ENCODE results near the gene ZBTB7A.

The ZBTB7A gene

DNA sequence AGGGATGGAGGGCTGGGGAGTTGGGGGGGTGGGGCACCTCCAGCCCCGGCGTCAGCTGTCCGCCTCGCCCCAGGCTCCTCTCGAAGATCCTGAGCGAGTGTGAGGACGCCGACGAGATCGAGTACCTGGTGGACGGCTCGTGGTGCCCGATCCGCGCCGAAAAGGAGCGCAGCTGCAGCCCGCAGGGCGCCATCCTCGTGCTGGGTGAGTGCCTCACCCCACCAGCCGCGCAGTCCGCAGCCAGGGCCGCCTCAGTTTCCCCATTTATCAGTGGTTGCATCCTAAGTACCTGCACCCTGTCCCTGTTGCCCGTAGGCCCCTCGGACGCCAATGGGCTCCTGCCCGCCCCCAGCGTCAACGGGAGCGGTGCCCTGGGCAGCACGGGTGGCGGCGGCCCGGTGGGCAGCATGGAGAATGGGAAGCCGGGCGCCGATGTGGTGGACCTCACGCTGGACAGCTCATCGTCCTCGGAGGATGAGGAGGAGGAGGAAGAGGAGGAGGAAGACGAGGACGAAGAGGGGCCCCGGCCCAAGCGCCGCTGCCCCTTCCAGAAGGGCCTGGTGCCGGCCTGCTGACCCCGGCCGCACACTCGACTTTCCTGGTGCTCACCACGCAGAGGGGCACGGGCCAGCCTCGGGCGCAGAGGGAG lies 29.3 kb downstream of the ZBTB7A start:
- H3K36me3 ChIP-seq (ENCODE audit: insufficient read depth): no peaks in the 10 kb centered on the region
- no peaks in the 10 kb centered on the region for H3K4me1 ChIP-seq (ENCODE audit: low read depth, poor library complexity, severe bottlenecking)
- no peaks in the 10 kb centered on the region for H3K79me2 ChIP-seq (ENCODE audit: insufficient read depth, low read depth)
- no peak overlapping the region for H3K9ac ChIP-seq
- no peaks in the 10 kb centered on the region for H3K27me3 ChIP-seq (ENCODE audit: insufficient read depth, low read depth)
- no peaks in the 10 kb centered on the region for H4K20me1 ChIP-seq (ENCODE audit: insufficient read depth)
- H2AFZ ChIP-seq (ENCODE audit: low read depth): no peak overlapping the region
- TF ChIP-seq, protein P1, sequence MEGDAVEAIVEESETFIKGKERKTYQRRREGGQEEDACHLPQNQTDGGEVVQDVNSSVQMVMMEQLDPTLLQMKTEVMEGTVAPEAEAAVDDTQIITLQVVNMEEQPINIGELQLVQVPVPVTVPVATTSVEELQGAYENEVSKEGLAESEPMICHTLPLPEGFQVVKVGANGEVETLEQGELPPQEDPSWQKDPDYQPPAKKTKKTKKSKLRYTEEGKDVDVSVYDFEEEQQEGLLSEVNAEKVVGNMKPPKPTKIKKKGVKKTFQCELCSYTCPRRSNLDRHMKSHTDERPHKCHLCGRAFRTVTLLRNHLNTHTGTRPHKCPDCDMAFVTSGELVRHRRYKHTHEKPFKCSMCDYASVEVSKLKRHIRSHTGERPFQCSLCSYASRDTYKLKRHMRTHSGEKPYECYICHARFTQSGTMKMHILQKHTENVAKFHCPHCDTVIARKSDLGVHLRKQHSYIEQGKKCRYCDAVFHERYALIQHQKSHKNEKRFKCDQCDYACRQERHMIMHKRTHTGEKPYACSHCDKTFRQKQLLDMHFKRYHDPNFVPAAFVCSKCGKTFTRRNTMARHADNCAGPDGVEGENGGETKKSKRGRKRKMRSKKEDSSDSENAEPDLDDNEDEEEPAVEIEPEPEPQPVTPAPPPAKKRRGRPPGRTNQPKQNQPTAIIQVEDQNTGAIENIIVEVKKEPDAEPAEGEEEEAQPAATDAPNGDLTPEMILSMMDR (conservative IDR thresholded peaks at IDR 0.05; ENCODE audit: low read depth, low read length): no peak
- H3K4me3 ChIP-seq (IDR thresholded peaks at IDR 0.05; ENCODE audit: insufficient read depth, low read depth, low read length): no peak overlapping the region
- no peak overlapping the region for H3K4me2 ChIP-seq
- no peak overlapping the region for H3K27ac ChIP-seq

GRCh38 chr19:4036576-4037300 lies 30.0 kb downstream of the ZBTB7A start:
- H2AFZ ChIP-seq (ENCODE audit: low read depth): no peak overlapping the region
- no peak overlapping the region for H3K4me3 ChIP-seq (IDR thresholded peaks at IDR 0.05; ENCODE audit: insufficient read depth, low read depth, low read length)
- TF ChIP-seq, protein P1 (conservative IDR thresholded peaks at IDR 0.05; ENCODE audit: low read depth, low read length): no peak
- H3K4me1 ChIP-seq (ENCODE audit: low read depth, poor library complexity, severe bottlenecking): no peaks in the 10 kb centered on the region
- no peaks in the 10 kb centered on the region for H3K36me3 ChIP-seq (ENCODE audit: insufficient read depth)
- no peak overlapping the region for H3K9ac ChIP-seq
- H3K4me2 ChIP-seq: no peak overlapping the region
- no peak overlapping the region for H3K27ac ChIP-seq
- no peaks in the 10 kb centered on the region for H4K20me1 ChIP-seq (ENCODE audit: insufficient read depth)
- H3K27me3 ChIP-seq (ENCODE audit: insufficient read depth, low read depth): no peaks in the 10 kb centered on the region
- H3K79me2 ChIP-seq (ENCODE audit: insufficient read depth, low read depth): no peaks in the 10 kb centered on the region

DNA sequence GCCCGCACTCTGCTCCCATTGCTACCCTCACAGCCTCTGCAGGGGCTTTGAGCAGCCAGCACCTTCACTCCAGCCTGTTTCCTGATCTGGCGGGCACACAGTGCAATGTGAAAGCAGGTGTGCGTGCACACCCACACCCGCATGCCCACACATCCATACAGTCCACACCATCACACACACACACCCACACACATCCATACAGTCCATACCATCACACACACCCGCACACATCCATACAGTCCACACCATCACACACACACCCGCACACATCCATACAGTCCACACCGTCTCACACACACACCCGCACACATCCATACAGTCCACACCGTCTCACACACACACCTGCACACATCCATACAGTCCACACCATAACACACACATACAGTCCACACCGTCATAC lies 31.1 kb downstream of the ZBTB7A start:
- H3K27ac ChIP-seq: no peak overlapping the region
- no peaks in the 10 kb centered on the region for H3K79me2 ChIP-seq (ENCODE audit: insufficient read depth, low read depth)
- TF ChIP-seq, protein P1 (conservative IDR thresholded peaks at IDR 0.05; ENCODE audit: low read depth, low read length): no peak
- no peaks in the 10 kb centered on the region for H4K20me1 ChIP-seq (ENCODE audit: insufficient read depth)
- H3K4me1 ChIP-seq (ENCODE audit: low read depth, poor library complexity, severe bottlenecking): no peaks in the 10 kb centered on the region
- H3K9ac ChIP-seq: no peak overlapping the region
- H2AFZ ChIP-seq (ENCODE audit: low read depth): no peak overlapping the region
- no peaks in the 10 kb centered on the region for H3K27me3 ChIP-seq (ENCODE audit: insufficient read depth, low read depth)
- H3K4me3 ChIP-seq (IDR thresholded peaks at IDR 0.05; ENCODE audit: insufficient read depth, low read depth, low read length): no peak overlapping the region
- no peak overlapping the region for H3K4me2 ChIP-seq
- H3K36me3 ChIP-seq (ENCODE audit: insufficient read depth): no peaks in the 10 kb centered on the region

DNA sequence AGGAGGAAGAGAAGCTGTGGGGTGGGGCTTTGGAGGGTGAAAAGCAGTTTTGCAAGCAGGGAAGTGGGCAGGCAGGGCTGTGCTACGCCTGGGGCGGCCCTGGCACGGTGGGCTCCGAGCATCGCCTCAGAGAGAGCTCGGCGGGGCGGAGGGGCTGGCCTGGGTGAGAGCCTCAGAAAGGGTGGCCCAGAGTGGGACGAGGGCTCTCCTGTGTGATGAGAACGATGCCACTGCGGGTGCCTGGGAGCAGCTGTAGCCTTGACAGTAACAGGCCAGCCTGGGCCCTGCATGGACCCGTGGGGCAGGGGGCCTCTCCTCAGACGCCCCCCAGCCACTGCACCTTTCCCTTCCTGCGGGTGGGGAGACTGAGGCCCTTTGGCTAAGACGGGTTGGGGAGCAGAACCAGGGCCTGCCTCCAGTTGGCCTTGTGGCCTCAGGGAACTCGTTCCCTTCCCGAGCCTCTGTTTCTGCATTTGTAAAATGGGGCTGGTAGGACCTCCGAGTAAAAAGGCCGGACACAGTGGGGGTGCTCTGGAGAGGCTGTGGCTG lies 31.6 kb downstream of the ZBTB7A start:
- H3K9ac ChIP-seq: no peak overlapping the region
- no peak overlapping the region for H3K27ac ChIP-seq
- no peak overlapping the region for H3K4me3 ChIP-seq (IDR thresholded peaks at IDR 0.05; ENCODE audit: insufficient read depth, low read depth, low read length)
- H3K36me3 ChIP-seq (ENCODE audit: insufficient read depth): no peaks in the 10 kb centered on the region
- TF ChIP-seq, protein P1 (conservative IDR thresholded peaks at IDR 0.05; ENCODE audit: low read depth, low read length): no peak
- H3K79me2 ChIP-seq (ENCODE audit: insufficient read depth, low read depth): no peaks in the 10 kb centered on the region
- H3K4me1 ChIP-seq (ENCODE audit: low read depth, poor library complexity, severe bottlenecking): no peaks in the 10 kb centered on the region
- H2AFZ ChIP-seq (ENCODE audit: low read depth): no peak overlapping the region
- H3K27me3 ChIP-seq (ENCODE audit: insufficient read depth, low read depth): no peaks in the 10 kb centered on the region
- H3K4me2 ChIP-seq: no peak overlapping the region
- H4K20me1 ChIP-seq (ENCODE audit: insufficient read depth): no peaks in the 10 kb centered on the region

Measured in KMS-11 (cell line).